ENCODE measurements around the gene KCNB1.

The KCNB1 gene

DNA sequence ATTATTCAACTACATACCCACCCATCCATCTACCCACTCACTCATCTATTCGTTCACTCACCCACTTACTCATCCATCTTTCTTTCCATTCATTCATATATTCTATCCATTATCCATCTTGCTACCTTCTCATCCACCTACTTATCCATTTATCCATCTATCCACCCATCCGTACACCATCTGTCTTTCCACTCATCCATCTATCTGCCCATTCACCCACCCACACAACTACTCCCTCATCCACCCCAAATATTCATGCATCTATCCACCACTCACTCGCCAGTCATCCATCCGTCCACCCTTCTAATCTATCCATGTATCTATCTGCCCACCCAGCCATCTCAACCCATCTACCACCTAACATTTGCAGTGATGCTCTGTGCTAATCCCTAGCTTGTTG lies 13.6 kb upstream of the KCNB1 start:
- TF ChIP-seq, protein P1, sequence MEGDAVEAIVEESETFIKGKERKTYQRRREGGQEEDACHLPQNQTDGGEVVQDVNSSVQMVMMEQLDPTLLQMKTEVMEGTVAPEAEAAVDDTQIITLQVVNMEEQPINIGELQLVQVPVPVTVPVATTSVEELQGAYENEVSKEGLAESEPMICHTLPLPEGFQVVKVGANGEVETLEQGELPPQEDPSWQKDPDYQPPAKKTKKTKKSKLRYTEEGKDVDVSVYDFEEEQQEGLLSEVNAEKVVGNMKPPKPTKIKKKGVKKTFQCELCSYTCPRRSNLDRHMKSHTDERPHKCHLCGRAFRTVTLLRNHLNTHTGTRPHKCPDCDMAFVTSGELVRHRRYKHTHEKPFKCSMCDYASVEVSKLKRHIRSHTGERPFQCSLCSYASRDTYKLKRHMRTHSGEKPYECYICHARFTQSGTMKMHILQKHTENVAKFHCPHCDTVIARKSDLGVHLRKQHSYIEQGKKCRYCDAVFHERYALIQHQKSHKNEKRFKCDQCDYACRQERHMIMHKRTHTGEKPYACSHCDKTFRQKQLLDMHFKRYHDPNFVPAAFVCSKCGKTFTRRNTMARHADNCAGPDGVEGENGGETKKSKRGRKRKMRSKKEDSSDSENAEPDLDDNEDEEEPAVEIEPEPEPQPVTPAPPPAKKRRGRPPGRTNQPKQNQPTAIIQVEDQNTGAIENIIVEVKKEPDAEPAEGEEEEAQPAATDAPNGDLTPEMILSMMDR (IDR thresholded peaks at IDR 0.05; ENCODE audit: low read depth, low read length), result no peak
- Histone ChIP-seq H3K4me1 (no peaks in the 10 kb centered on the region), H3K36me3 (no peaks in the 10 kb centered on the region), H3K9me3 (no peaks in the 10 kb centered on the region), H3K4me3 (ENCODE audit: low read depth, low read length) (no peak overlapping the region), H3K27me3 (no peaks in the 10 kb centered on the region)
- no peak for DNase-seq

GRCh38 chr20:49490689-49491088 lies 8.2 kb upstream of the KCNB1 start:
- H3K36me3 ChIP-seq, result no peaks in the 10 kb centered on the region
- DNase-seq, result no peak
- TF ChIP-seq, protein P1 (IDR thresholded peaks at IDR 0.05; ENCODE audit: low read depth, low read length), result no peak
- H3K4me1 ChIP-seq, result no peaks in the 10 kb centered on the region
- no peaks in the 10 kb centered on the region for H3K27me3 ChIP-seq
- H3K9me3 ChIP-seq, result no peaks in the 10 kb centered on the region
- H3K4me3 ChIP-seq (ENCODE audit: low read depth, low read length), result no peak overlapping the region

DNA sequence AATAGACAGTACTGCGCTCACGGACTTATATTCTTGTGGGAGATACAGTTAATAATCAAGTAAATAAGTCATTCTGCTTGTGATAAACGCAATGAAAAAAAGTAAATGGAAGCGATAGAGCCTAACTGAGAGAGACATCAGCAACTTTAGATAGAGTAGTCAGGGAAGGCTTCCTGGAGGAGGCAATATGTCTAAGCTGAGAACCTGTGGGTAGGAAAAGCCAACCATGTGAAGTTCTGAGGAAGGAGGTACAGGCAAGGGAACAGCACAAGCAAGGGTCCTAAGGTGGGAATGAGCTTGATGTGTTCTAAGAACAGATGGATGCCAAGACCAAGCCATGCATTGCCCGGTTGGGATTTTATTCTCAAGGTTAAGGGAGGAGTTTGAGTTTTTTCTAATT lies 7.2 kb upstream of the KCNB1 start:
- H3K36me3 ChIP-seq, result no peaks in the 10 kb centered on the region
- no peaks in the 10 kb centered on the region for H3K9me3 ChIP-seq
- TF ChIP-seq, protein P1 (IDR thresholded peaks at IDR 0.05; ENCODE audit: low read depth, low read length), result no peak
- no peak overlapping the region for H3K4me3 ChIP-seq (ENCODE audit: low read depth, low read length)
- no peaks in the 10 kb centered on the region for H3K4me1 ChIP-seq
- no peak for DNase-seq
- H3K27me3 ChIP-seq, result no peaks in the 10 kb centered on the region

DNA sequence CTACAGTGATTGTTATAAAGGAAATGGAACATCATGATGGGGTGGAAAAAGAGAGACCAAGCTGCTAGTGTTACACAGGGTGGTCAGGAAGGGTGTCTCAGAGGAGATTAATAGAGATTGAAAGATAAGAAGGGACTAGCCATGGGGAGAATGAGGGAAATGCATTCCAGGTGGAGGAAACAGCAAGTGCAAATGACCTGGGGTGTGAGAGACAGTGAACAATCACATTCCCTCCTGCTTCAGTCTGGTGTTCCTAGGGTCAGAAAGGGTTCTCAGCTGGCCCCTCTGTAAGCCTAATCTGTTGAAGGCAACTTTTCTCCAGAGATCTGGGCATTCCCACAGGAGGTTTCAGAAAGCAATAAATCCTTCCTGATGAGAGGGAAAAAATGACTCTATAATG lies 3.6 kb upstream of the KCNB1 start:
- H3K9me3 ChIP-seq, result no peaks in the 10 kb centered on the region
- DNase-seq, result no peak
- H3K36me3 ChIP-seq, result no peaks in the 10 kb centered on the region; the same call in 1 of the 2 replicates
- H3K27me3 ChIP-seq, result no peaks in the 10 kb centered on the region
- TF ChIP-seq, protein P1 (IDR thresholded peaks at IDR 0.05; ENCODE audit: low read depth, low read length), result no peak
- H3K4me3 ChIP-seq (ENCODE audit: low read depth, low read length), result no peak overlapping the region
- no peaks in the 10 kb centered on the region for H3K4me1 ChIP-seq

GRCh38 chr20:49485563-49485962 lies 3.1 kb upstream of the KCNB1 start:
- DNase-seq, result no peak
- TF ChIP-seq, protein P1 (IDR thresholded peaks at IDR 0.05; ENCODE audit: low read depth, low read length), result no peak
- no peaks in the 10 kb centered on the region for H3K4me1 ChIP-seq
- H3K36me3 ChIP-seq, result no peaks in the 10 kb centered on the region; the same call in 1 of the 2 replicates
- H3K9me3 ChIP-seq, result no peaks in the 10 kb centered on the region
- H3K27me3 ChIP-seq, result no peaks in the 10 kb centered on the region
- H3K4me3 ChIP-seq (ENCODE audit: low read depth, low read length), result no peak overlapping the region

DNA sequence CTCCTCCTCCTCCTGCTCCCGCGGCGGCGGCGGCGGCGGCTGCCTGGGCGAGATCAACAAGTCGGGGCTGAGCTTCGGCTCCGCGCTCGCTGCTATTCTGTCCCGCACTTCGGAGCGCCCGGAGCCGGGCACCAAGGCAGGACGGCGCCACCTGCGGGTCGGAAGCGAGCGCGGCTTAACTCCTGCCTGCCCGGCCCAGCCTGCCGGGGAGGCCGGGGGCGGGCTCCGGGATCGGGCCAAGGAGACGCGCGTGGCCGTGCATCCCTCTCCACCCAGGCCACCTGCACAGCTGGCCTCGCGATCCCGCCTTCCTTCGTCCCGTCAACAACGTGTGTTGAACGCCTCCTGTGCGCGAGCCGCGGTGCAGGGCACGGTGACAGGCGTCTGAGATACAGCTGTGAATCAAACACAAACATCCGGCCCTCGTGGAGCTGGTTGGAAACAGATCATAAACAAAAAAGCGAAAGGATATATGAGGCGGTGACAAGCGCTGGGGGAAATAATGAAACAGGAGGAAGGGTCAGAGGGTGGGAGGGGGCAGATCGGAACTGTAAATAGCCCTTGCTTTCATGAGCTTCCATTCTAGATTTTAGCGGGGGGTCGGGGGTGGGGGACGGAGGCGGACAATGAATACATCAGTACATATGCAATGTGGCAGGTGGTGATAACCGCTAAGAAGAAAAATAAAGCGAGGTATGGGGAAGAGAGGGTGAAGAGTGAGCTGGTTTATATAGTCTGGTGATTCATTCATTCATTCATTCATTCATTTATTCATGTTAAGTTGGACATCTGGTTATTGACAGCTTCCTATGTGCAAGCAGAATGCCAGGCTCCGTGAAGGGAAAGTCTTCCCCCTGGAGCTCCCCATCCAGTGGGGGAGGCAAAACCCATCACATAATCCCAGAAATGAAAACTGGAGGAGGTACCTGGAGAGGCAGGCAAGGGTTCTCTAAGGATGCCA lies 2.0 kb upstream of the KCNB1 start:
- H3K9me3 ChIP-seq, result no peaks in the 10 kb centered on the region
- TF ChIP-seq, protein P1 (IDR thresholded peaks at IDR 0.05; ENCODE audit: low read depth, low read length), result peak; percentile 79

More for the DNA sequence above, 2.0 kb upstream of the KCNB1 start:
- no peaks in the 10 kb centered on the region; the same call in 1 of the 2 replicates for H3K36me3 ChIP-seq
- H3K4me1 ChIP-seq, result 0 out of 2 replicates have a peak, but pooled peaks cover 3% of the 10 kb centered on the region
- H3K27me3 ChIP-seq, result no peaks in the 10 kb centered on the region
- H3K4me3 ChIP-seq (ENCODE audit: low read depth, low read length), result peak overlapping the region; percentile 82
- peak; percentile 96 for DNase-seq
